A673 (cell line): ENCODE data around the gene AGAP9. TPM values are rescaled to one million over a fixed set of nuclear protein-coding genes. Genes with fewer than 3 reads are reported as not detected.

Source experiments
- BruUV-seq: library from RNA; stranded (reverse); fragments of 400-500 nt; replicated peaks from 2 replicates; lab custom pipeline; 2021; lab: Mats Ljungman, UMichigan
- CTCF ChIA-PET: fragments of 300-600 bp; sonication (Branson Sonifier 250); formaldehyde crosslinking; loops from one replicate; lab custom pipeline; 2022; ENCODE audit warnings: antibody characterized with exemption; lab: Charles Lee
- POLR2A ChIA-PET: fragments of 300-600 bp; sonication (Branson Sonifier 250); formaldehyde crosslinking; loops from one replicate; lab custom pipeline; 2022; ENCODE audit warnings: antibody characterized with exemption; ENCODE audit not compliant: low non-redundant PET; lab: Charles Lee
- DNase-seq: peaks from one replicate; pipeline ENCODE4 v3.0.0-alpha.2; 2015; ENCODE audit warnings: low spot score
- H3K27ac ChIP-seq: fragments of 200-600 bp; sonication (generic); 2 replicates; pipeline ENCODE4 v1.5.1; 2016; ENCODE audit warnings: mixed run types, low read depth, mild to moderate bottlenecking, mixed read lengths, antibody characterized with exemption, low read length; ENCODE audit not compliant: poor library complexity, severe bottlenecking
- H3K27me3 ChIP-seq: fragments of 200-600 bp; sonication (generic); replicated peaks from 2 replicates; pipeline ENCODE4 v1.6.1; 2017; ENCODE audit warnings: mixed run types, low read depth, mild to moderate bottlenecking, mixed read lengths, antibody characterized with exemption, low read length; ENCODE audit not compliant: insufficient read depth, poor library complexity
- H3K36me3 ChIP-seq: fragments of 200-600 bp; sonication (generic); 2 replicates; pipeline ENCODE4 v1.6.1; 2016; ENCODE audit warnings: mixed run types, mild to moderate bottlenecking, mixed read lengths, antibody characterized with exemption, low read length; ENCODE audit not compliant: insufficient read depth, poor library complexity, severe bottlenecking
- H3K4me1 ChIP-seq: fragments of 200-600 bp; sonication (generic); 2 replicates; pipeline ENCODE4 v1.6.1; 2017; ENCODE audit warnings: mixed run types, mild to moderate bottlenecking, mixed read lengths, antibody characterized with exemption, low read length; ENCODE audit not compliant: insufficient read depth, poor library complexity, severe bottlenecking
- H3K4me3 ChIP-seq: fragments of 200-600 bp; sonication (generic); 2 replicates; pipeline ENCODE4 v1.5.1; 2016; ENCODE audit warnings: low read depth, mixed run types, mild to moderate bottlenecking, mixed read lengths, low read length; ENCODE audit not compliant: poor library complexity, severe bottlenecking
- H3K9me3 ChIP-seq: fragments of 200-600 bp; sonication (generic); 2 replicates; pipeline ENCODE4 v1.6.1; 2016; ENCODE audit warnings: mixed run types, low read depth, mild to moderate bottlenecking, mixed read lengths, antibody characterized with exemption, low read length; ENCODE audit not compliant: poor library complexity, severe bottlenecking
- EZH2 ChIP-seq: fragments of 200-600 bp; sonication (generic); IDR thresholded peaks from 2 replicates; pipeline ENCODE4 v1.6.1; 2017; ENCODE audit warnings: borderline replicate concordance, low read depth, mild to moderate bottlenecking, mixed read lengths, antibody characterized with exemption, low read length; ENCODE audit not compliant: poor library complexity, severe bottlenecking
- intact Hi-C: fragments of 100-400 bp; cut with micrococcal nuclease; formaldehyde crosslinking; loops from one replicate; pipeline ENCODE4 v1.10.0; 2022; ENCODE audit not compliant: unreplicated experiment
- total RNA-seq: library from RNA; stranded (reverse); gene quantifications from 2 replicates; pipeline ENCODE4 v1.2.3, GENCODE V29; 2021
- TF ChIP-seq, protein P1 (sequence below): fragments of 300-800, 200-600 bp; sonication (generic); conservative IDR thresholded peaks from 2 replicates; pipeline ENCODE4 v1.5.1; 2017; ENCODE audit warnings: low read depth, mild to moderate bottlenecking, antibody characterized with exemption, low read length, moderate library complexity, mixed read lengths

The AGAP9 gene
- total RNA-seq, 1 experiment from 2014 or later = 9.5 TPM

DNA sequence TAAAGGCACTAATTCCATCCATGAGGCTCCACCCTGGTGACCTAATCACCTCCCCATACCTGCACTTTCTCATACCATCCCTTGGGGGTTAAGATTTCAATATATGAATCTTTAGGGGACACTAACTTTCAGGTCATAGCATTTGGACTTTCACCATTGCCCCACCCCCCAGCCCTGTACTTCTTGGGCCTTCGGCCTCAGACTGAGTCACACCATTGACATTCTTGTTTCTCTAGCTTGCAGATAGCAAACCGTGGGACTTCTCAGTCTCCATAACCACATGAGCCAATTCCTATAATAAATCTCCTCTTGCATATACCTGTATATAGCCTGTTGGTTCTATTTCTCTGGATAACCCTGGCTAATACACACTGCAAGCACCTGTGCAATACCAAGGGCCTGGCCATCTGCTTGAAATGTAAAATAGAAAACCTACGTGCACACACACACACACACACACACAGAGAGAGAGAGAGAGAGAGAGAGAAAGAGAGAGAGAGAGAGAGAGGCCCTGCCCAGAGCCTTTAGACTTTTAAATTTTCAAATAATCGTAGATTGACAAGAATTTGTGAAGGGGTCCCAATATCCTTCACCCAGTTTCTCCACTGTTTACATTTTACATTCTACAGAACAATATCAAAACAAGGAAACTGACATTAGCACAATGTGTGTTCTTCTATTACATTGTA is 64.8 kb downstream of the AGAP9 start:
- ChIA-PET POLR2A (no interaction called here), CTCF (interaction anchor here (0.7 kb wide), 1 partner anchor 97 kb away, joined by 14 read pairs; no protein-coding TSS in a partner anchor)
- DNase-seq = no peak
- no peak overlapping the region for H3K4me3 ChIP-seq
- intact Hi-C loops = no loop called here
- TF ChIP-seq, protein P1, sequence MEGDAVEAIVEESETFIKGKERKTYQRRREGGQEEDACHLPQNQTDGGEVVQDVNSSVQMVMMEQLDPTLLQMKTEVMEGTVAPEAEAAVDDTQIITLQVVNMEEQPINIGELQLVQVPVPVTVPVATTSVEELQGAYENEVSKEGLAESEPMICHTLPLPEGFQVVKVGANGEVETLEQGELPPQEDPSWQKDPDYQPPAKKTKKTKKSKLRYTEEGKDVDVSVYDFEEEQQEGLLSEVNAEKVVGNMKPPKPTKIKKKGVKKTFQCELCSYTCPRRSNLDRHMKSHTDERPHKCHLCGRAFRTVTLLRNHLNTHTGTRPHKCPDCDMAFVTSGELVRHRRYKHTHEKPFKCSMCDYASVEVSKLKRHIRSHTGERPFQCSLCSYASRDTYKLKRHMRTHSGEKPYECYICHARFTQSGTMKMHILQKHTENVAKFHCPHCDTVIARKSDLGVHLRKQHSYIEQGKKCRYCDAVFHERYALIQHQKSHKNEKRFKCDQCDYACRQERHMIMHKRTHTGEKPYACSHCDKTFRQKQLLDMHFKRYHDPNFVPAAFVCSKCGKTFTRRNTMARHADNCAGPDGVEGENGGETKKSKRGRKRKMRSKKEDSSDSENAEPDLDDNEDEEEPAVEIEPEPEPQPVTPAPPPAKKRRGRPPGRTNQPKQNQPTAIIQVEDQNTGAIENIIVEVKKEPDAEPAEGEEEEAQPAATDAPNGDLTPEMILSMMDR = no peak
- no peak for TF ChIP-seq EZH2
- no TSS peak for BruUV-seq
- no peaks in the 10 kb centered on the region for H3K9me3 ChIP-seq
- H3K4me1 ChIP-seq = no peaks in the 10 kb centered on the region
- H3K36me3 ChIP-seq = no peaks in the 10 kb centered on the region
- H3K27ac ChIP-seq = no peak overlapping the region
- H3K27me3 ChIP-seq = no peaks in the 10 kb centered on the region

DNA sequence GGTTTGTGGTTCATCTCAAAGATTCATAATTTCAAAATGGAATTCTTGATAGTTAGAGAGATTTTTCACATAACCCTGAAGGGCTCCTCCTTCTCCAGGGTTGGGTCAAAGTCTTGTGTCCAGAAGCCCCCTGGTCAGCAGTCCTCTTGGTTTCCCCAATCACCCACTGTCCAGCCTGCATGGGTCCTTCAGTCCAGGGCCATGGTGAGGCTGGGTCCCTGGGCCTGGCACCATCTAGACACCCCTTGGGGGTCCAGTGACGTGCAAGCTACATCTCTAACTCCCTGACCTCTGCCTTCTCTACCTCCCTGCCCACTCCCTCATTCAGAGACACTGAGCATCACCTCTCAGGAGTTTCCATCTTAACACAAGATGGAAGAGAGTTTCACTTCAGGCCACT is 65.6 kb downstream of the AGAP9 start:
- no peak overlapping the region for H3K4me3 ChIP-seq
- ChIA-PET POLR2A (no interaction called here), CTCF (no interaction called here)
- no peak for TF ChIP-seq EZH2
- TF ChIP-seq, protein P1 = no peak
- intact Hi-C loops = no loop called here
- no peaks in the 10 kb centered on the region for H3K27me3 ChIP-seq
- no peak overlapping the region for H3K27ac ChIP-seq
- H3K9me3 ChIP-seq = no peaks in the 10 kb centered on the region
- BruUV-seq = no TSS peak
- H3K4me1 ChIP-seq = no peaks in the 10 kb centered on the region
- no peak for DNase-seq
- no peaks in the 10 kb centered on the region for H3K36me3 ChIP-seq

DNA sequence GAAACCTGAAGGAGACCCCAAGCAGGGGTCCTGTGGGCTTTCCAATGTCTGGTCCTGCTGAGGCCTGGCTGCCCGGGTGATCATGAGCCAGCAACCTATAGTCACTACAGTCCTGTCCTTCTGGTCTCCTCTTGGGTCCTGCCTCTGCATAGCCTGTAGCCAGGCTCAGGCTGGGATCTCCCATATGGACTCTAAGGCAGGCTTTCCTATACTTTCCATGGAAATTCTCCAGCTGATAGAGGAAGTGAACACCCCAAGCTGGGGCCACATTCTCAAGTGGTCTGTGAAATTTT is 66.0 kb downstream of the AGAP9 start:
- Histone ChIP-seq H3K4me3 (no peak overlapping the region), H3K36me3 (no peaks in the 10 kb centered on the region), H3K4me1 (no peaks in the 10 kb centered on the region), H3K9me3 (no peaks in the 10 kb centered on the region), H3K27me3 (no peaks in the 10 kb centered on the region), H3K27ac (no peak overlapping the region)
- no TSS peak for BruUV-seq
- CTCF ChIA-PET = no interaction called here
- no peak for TF ChIP-seq EZH2
- TF ChIP-seq, protein P1 = no peak
- POLR2A ChIA-PET = no interaction called here
- DNase-seq = no peak
- intact Hi-C loops = no loop called here
